Thoracic aorta (tissue), 2 donors: ENCODE measurements around the gene TIMP2. TPM values are rescaled to one million over a fixed set of nuclear protein-coding genes. Genes with fewer than 3 reads are reported as not detected.
"Not testable (repeated sequence)": the region's sequence is repeated elsewhere in the genome, so short reads cannot be mapped to it uniquely, and the experiment has no call there.

Experiments
- ATAC-seq: fragments of 150-250 bp; one replicate; pipeline ENCODE4 v1.8.0; 2017; ENCODE audit warnings: low read depth; ENCODE audit not compliant: insufficient number of reproducible peaks, low FRiP score
- DNase-seq: peaks from one replicate; pipeline ENCODE4 v3.0.0-alpha.2; 2020; ENCODE audit warnings: low spot score
- H3K27ac ChIP-seq, 2 donors: fragments of 200-600 bp; sonication (generic); 1 replicate in 1 of 2; 2 replicates in 1 of 2; pipeline ENCODE4 v1.5.1; 2016; ENCODE audit warnings: mild to moderate bottlenecking in 2 of 2, moderate library complexity in 2 of 2
- H3K27me3 ChIP-seq: fragments of 200-600 bp; sonication (generic); replicated peaks from 2 replicates; pipeline ENCODE4 v1.6.0; 2016; ENCODE audit warnings: mild to moderate bottlenecking; ENCODE audit not compliant: insufficient read depth
- H3K36me3 ChIP-seq: fragments of 200-600 bp; sonication (generic); one replicate; pipeline ENCODE4 v1.5.1; 2016
- H3K4me1 ChIP-seq, 2 donors: fragments of 200-600 bp; sonication (generic); 1 replicate in 1 of 2; 2 replicates in 1 of 2; pipeline versions ENCODE4 v1.5.1 to v1.6.0; 2016; ENCODE audit warnings: low read depth in 2 of 2, mild to moderate bottlenecking in 1 of 2; ENCODE audit not compliant: control insufficient read depth in 1 of 2
- H3K4me3 ChIP-seq: fragments of 200-600 bp; sonication (generic); 2 replicates; pipeline ENCODE4 v1.5.1; 2016; ENCODE audit warnings: mild to moderate bottlenecking
- H3K9me3 ChIP-seq: fragments of 200-600 bp; sonication (generic); 2 replicates; pipeline ENCODE4 v1.5.1; 2016
- CTCF ChIP-seq: fragments of 200-600 bp; sonication (generic); IDR thresholded peaks from one replicate; pipeline ENCODE4 v1.5.1; 2019; ENCODE audit warnings: antibody characterized with exemption
- total RNA-seq, 2 donors: library from RNA; depleted of rRNA; stranded (reverse); fragments of >200 nt; gene quantifications; one replicate each; pipeline versions ENCODE4 v1.1.0 to v1.2.3, GENCODE V29; 2016

TIMP2 gene
- total RNA-seq, 2 donors from 2014 or later = 475 to 619 TPM

GRCh38 chr17:78951967-78952551 is 26.9 kb upstream of the TIMP2 start:
- Histone ChIP-seq H3K27me3 (no peaks in the 10 kb centered on the region), H3K27ac (no peak overlapping the region), H3K4me3 (no peak overlapping the region), H3K36me3 (no peaks in the 10 kb centered on the region), H3K4me1 (no peaks in the 10 kb centered on the region), H3K9me3 (peaks cover 6% of the 10 kb centered on the region)
- DNase-seq = no peak
- no peak for ATAC-seq
- no peak for TF ChIP-seq CTCF

- DNase-seq = no peak
- no peak for ATAC-seq
- Histone ChIP-seq H3K27ac (no peak overlapping the region), H3K36me3 (no peaks in the 10 kb centered on the region), H3K4me1 (no peaks in the 10 kb centered on the region), H3K27me3 (no peaks in the 10 kb centered on the region), H3K4me3 (no peak overlapping the region), H3K9me3 (peaks cover 6% of the 10 kb centered on the region)
- TF ChIP-seq CTCF = no peak
Measured at GRCh38 chr17:78950870-78951269, 25.7 kb upstream of the TIMP2 start.

DNA sequence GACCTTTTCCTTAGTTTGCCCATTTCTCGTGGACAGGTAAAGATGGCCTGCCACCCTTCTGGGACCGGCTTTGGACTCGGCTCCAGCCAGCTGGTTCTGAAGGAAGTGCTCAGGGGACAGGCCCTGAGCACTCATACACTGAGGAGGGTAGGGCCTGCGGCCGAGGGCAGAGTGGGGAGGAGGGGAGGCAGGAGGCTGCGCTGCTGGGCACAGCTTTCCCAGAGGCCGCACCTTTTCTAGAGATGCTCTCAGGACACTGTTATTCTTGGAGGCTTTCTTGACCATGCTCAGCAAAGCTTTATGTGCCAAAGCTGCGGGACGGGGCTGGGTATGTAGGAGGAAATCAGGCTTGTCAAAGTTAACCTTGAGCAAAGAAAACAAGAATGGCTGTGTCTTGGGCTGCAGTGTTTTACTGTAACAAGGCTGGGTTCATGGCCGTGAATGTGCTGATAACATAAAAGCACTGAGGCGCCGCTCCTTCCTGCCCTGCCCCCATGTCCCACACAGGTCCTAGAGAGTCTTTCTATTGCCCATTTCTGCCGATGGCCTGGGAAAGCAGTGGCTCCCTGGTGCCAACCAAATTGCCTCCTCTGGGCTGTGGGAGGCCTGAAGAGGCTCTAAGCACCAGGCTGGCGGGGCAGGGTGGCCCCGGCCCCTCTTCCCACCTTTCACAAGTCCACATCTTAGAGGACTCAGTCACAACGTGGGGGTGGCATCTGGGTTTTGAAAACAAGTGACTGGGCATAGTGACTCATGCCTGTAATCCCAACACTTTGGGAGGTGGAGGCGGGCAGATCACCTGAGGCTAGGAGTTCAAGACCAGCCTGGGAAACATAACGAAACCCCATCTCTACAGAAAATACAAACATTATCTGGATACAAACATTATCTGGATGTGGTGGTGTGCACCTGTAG is 22.3 kb upstream of the TIMP2 start:
- Histone ChIP-seq H3K9me3 (peaks cover 6% of the 10 kb centered on the region), H3K27me3 (no peaks in the 10 kb centered on the region), H3K4me3 (no peak overlapping the region), H3K4me1 (no peaks in the 10 kb centered on the region), H3K27ac (no peak overlapping the region), H3K36me3 (no peaks in the 10 kb centered on the region)
- TF ChIP-seq CTCF = no peak
- no peak for ATAC-seq
- DNase-seq = no peak

DNA sequence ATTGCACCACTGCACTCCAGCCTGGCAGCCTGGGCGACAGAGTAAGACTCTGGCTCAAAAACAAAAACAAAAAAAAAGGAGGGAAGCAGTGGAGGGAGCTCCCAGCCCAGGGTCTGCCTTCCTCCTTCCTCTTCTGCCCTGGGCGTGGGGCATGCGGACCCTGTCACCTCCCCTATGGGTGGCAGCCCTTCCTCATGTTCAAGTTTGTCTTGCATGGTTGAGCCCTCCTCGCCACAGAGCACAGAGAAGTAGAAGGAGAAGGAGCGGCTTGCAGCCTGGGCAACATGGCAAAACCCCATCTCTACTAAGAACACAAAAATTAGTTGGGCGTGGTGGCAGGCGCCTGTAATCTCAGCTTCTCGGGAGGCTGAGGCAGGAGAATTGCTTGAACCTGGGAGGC is 21.4 kb upstream of the TIMP2 start:
- Histone ChIP-seq H3K9me3 (peaks cover 6% of the 10 kb centered on the region), H3K4me3 (no peak overlapping the region), H3K27ac (no peak overlapping the region), H3K4me1 (no peaks in the 10 kb centered on the region), H3K27me3 (no peaks in the 10 kb centered on the region), H3K36me3 (no peaks in the 10 kb centered on the region)
- TF ChIP-seq CTCF = no peak
- ATAC-seq (no peak), DNase-seq (no peak)

GRCh38 chr17:78946131-78946530 is 20.9 kb upstream of the TIMP2 start:
- H3K27ac ChIP-seq = no peak overlapping the region
- no peak for ATAC-seq
- no peaks in the 10 kb centered on the region for H3K4me1 ChIP-seq
- peaks cover 6% of the 10 kb centered on the region for H3K9me3 ChIP-seq
- no peaks in the 10 kb centered on the region for H3K36me3 ChIP-seq
- no peaks in the 10 kb centered on the region for H3K27me3 ChIP-seq
- H3K4me3 ChIP-seq = no peak overlapping the region
- no peak for TF ChIP-seq CTCF
- no peak for DNase-seq

DNA sequence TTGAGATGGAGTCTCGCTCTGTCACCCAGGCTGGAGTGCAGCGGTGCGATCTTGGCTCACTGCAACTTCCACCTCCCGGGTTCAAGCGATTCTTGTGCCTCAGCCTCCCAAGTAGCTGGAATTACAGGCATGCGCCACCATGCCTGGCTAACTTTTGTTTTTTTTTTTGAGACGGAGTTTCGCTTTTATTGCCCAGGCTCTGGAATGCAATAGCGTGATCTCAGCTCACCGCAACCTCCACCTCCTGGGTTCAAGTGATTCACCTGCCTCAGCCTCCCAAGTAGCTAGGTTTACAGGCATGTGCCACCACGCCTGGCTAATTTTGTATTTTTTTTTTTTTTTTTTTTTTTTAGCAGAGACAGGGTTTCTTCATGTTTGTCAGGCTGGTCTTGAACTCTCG is 20.3 kb upstream of the TIMP2 start:
- not testable (repeated sequence) for DNase-seq

More for the DNA sequence above, 20.3 kb upstream of the TIMP2 start:
- not testable (repeated sequence) for H3K4me1 ChIP-seq, H3K9me3 ChIP-seq, H3K27me3 ChIP-seq, H3K36me3 ChIP-seq, ATAC-seq, H3K27ac ChIP-seq, H3K4me3 ChIP-seq
